Heart left ventricle (tissue), 13 donors: ENCODE measurements around the gene MGAT5.

ENCODE experiments used
- CTCF ChIP-seq, 12 donors: fragments of 200-600 bp; sonication (generic) in 4 of 12; IDR thresholded peaks; one replicate each; pipeline versions ENCODE4 v1.5.0 to v1.8.0; 2018 to 2022; ENCODE audit warnings: antibody characterized with exemption in 12 of 12, mild to moderate bottlenecking in 5 of 12
- POLR2A ChIP-seq, 2 donors: fragments of 450-650 bp; IDR thresholded peaks; one replicate each; pipeline ENCODE4 v1.6.1; 2017; ENCODE audit warnings: antibody characterized with exemption in 2 of 2, mild to moderate bottlenecking in 2 of 2, moderate library complexity in 2 of 2
- donor health status: ischemic (EF 13 %, LVEDD 7.1; RV severe dilation, severe dysfunction).
- donor health status: DM: no; HTN: yes; CAD: no.
- donor health status: DM: no; HTN: no; CAD: no.
- donor health status: ischemic (EF 25% LVEDD 6.9; RV normal size, moderate dysfunction).
- donor health status: ischemic (EF 25% LVEDD 5.7; RV mildly dilated, moderate dysfunction).
- donor health status: ischemic (EF 35%, LVEDD 5.7; RV mildly dilated, moderate dysfunction).
- donor health status: nonischemic (EF 11% LVEDD 7.7; RV severe dilation, severe dysfunction).
- donor health status: DM: yes; HTN: yes; CAD: no.
- donor health status: PGD.
- donor health status: ischemic (EF 29% LVEDD 5.4; RV normal size, mild dysfunction).
- donor health status: nonischemic (EF 23%, LVEDD 6.1; RV moderate dilation, normal function).

- no peak for TF ChIP-seq CTCF (IDR thresholded peaks at IDR 0.05)
- TF ChIP-seq POLR2A (IDR thresholded peaks at IDR 0.05) = no peak
Measured at GRCh38 chr2:134271758-134272157, 17.9 kb downstream of the MGAT5 start.
